Measurements from ENCODE around the gene TOR1B. TPM values are rescaled to one million over a fixed set of nuclear protein-coding genes. Genes with fewer than 3 reads are reported as not detected.

The TOR1B gene, protein sequence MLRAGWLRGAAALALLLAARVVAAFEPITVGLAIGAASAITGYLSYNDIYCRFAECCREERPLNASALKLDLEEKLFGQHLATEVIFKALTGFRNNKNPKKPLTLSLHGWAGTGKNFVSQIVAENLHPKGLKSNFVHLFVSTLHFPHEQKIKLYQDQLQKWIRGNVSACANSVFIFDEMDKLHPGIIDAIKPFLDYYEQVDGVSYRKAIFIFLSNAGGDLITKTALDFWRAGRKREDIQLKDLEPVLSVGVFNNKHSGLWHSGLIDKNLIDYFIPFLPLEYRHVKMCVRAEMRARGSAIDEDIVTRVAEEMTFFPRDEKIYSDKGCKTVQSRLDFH
- 10 to 100 TPM; 22.6 to 26.7 (median 23.9) TPM for total RNA-seq

DNA sequence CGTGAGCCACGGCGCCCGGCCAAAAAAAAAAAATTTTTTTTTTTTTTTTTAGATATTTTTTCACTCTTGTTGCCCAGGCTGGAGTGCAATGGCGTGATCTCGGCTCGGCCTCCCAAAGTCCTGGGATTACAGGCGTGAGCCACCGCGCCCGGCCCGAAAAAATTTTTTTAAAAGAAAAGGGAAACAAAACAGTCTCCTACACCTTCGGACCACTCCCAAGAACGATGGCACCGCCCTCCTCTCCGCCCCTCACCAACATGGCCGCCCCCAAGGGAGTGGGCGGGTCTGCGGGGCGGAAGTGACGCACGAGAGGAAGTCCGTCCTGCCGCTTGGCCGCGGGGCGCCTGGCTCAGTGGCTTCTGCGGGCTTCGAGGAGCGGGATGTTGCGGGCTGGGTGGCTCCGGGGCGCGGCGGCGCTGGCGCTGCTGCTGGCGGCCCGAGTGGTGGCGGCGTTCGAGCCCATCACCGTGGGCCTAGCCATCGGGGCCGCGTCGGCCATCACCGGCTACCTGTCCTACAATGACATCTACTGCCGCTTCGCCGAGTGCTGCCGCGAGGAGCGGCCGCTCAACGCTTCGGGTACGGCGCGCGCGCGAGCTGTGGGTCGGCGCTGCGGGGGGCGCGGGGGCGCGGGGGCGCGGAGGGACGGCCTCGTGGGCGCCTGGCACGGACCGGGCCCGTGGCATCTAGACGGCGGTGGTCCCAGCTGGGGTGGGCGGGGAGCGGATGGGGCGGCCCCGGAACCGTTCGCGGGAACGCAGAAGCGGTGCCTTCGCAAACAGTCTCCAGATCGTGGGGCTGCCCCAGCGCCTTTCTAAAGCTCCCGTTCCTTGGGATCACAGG lies at the start of gene TOR1B:
TOR1B (plus strand) TSS at position 352 of the 843 bp plus-strand sequence; CDS start at position 381, 29 bp downstream.
- intact Hi-C loops (cut with DNase I; ENCODE audit: low total_unique reads): no loop called here
- DNase-seq (ENCODE audit: low spot score in 2 of 2): peak; percentile 92 to 94
- Histone ChIP-seq H3K27ac (peak within 1 kb of the TSS; percentile 87), H3K9me3 (no peaks in the 10 kb centered on the region), H3K36me3 (no peaks in the 10 kb centered on the region), H3K4me3 (peak within 1 kb of the TSS; percentile 90 to 95 (median 92)), H3K4me1 (peaks cover 0 to 4% of the 10 kb centered on the region in 2 donors), H3K27me3 (no peaks in the 10 kb centered on the region)
- TF ChIP-seq POLR2A (IDR thresholded peaks at IDR 0.05): peak; percentile 31
- TF ChIP-seq, protein P1, sequence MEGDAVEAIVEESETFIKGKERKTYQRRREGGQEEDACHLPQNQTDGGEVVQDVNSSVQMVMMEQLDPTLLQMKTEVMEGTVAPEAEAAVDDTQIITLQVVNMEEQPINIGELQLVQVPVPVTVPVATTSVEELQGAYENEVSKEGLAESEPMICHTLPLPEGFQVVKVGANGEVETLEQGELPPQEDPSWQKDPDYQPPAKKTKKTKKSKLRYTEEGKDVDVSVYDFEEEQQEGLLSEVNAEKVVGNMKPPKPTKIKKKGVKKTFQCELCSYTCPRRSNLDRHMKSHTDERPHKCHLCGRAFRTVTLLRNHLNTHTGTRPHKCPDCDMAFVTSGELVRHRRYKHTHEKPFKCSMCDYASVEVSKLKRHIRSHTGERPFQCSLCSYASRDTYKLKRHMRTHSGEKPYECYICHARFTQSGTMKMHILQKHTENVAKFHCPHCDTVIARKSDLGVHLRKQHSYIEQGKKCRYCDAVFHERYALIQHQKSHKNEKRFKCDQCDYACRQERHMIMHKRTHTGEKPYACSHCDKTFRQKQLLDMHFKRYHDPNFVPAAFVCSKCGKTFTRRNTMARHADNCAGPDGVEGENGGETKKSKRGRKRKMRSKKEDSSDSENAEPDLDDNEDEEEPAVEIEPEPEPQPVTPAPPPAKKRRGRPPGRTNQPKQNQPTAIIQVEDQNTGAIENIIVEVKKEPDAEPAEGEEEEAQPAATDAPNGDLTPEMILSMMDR (IDR thresholded peaks at IDR 0.05): no peak
- peak; percentile 75 to 83 (median 81) for TF ChIP-seq POLR2AphosphoS5 (IDR thresholded peaks at IDR 0.05)

DNA sequence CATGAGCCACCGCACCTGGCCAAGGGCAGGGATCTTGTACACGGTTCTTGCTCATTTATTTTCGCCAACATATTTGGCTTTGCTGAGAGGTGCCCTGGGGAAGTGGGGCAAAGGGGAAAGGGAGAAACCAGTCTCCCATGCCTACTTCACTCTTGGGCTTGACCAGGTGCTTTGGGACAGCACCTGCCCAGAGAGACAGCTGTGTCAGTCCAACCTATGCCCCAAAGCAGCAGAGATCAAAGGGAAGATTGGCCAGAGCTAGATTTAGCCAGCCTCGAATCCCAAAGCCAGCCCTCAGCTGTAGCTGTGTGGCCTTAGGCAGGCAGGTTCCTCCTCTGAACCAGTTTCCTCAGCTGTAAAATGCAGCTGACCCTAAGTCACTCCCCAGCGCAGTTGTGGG lies 47.8 kb upstream of the TOR1B start:
- Histone ChIP-seq H3K9me3 (no peaks in the 10 kb centered on the region), H3K36me3 (no peaks in the 10 kb centered on the region)

DNA sequence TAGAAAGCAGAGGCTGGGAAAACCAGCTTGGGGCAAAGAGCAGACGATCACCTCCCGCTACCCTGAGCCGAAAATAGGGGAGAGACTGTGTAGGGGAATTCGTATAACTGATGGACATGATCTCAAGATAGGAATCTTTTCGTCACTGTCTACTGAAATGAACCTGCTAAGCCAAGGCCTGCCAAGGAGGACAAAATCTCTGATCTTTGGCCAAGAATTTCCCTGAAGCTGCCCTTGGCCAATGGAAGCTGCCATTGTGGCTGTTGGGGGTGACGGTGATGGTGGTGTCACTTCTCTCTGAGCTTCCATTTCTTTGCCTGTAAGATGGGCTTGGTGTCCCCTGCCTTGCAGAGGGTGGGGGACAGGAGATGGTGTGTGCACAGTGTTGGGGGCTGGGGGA lies 46.8 kb upstream of the TOR1B start:
- DNase-seq (ENCODE audit: low spot score in 2 of 2): no peak
- Histone ChIP-seq H3K9me3 (no peaks in the 10 kb centered on the region), H3K36me3 (no peaks in the 10 kb centered on the region), H3K27me3 (no peaks in the 10 kb centered on the region), H3K27ac (no peak overlapping the region), H3K4me3 (no peak overlapping the region), H3K4me1 (peaks cover 0 to 14% of the 10 kb centered on the region in 2 donors)
- intact Hi-C loops (cut with DNase I; ENCODE audit: low total_unique reads): no loop called here
- no peak for TF ChIP-seq POLR2AphosphoS5 (IDR thresholded peaks at IDR 0.05)
- TF ChIP-seq POLR2A (IDR thresholded peaks at IDR 0.05): no peak
- TF ChIP-seq, protein P1 (IDR thresholded peaks at IDR 0.05): no peak

More for the DNA sequence above, 47.8 kb upstream of the TOR1B start:
- no peak overlapping the region for H3K27ac ChIP-seq
- H3K4me1 ChIP-seq: peaks cover 0 to 13% of the 10 kb centered on the region in 2 donors
- no peak overlapping the region for H3K4me3 ChIP-seq
- intact Hi-C loops (cut with DNase I; ENCODE audit: low total_unique reads): no loop called here
- H3K27me3 ChIP-seq: no peaks in the 10 kb centered on the region
- DNase-seq (ENCODE audit: low spot score in 2 of 2): no peak
- no peak for TF ChIP-seq POLR2A (IDR thresholded peaks at IDR 0.05)
- TF ChIP-seq POLR2AphosphoS5 (IDR thresholded peaks at IDR 0.05): no peak
- TF ChIP-seq, protein P1 (IDR thresholded peaks at IDR 0.05): no peak

DNA sequence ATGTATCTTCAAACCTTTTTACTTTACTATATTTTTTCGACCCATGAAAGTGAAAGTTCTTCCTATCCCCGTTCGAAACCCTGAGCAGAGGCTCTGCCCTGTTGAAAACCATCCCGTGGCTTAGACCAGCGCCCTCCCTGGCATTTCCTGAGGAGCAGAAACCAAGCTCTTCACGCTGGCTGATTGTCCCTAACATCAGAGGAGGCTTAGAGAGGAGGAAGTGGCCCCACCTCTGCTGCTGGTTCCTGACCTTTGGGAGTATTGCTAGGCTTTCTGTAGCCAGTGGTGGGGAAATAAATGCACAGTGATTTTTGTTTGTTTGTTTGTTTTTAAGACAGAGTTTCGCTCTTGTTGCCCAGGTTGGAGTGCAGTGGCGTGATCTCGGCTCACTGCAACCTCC lies 45.9 kb upstream of the TOR1B start:
- H3K27ac ChIP-seq: no peak overlapping the region
- TF ChIP-seq, protein P1 (IDR thresholded peaks at IDR 0.05): no peak
- TF ChIP-seq POLR2A (IDR thresholded peaks at IDR 0.05) (no peak), POLR2AphosphoS5 (IDR thresholded peaks at IDR 0.05) (no peak)
- intact Hi-C loops (cut with DNase I; ENCODE audit: low total_unique reads): no loop called here
- DNase-seq (ENCODE audit: low spot score in 2 of 2): no peak
- H3K36me3 ChIP-seq: no peaks in the 10 kb centered on the region
- no peaks in the 10 kb centered on the region for H3K9me3 ChIP-seq
- H3K4me1 ChIP-seq: peaks cover 3 to 13% of the 10 kb centered on the region in 2 donors
- H3K4me3 ChIP-seq: no peak overlapping the region
- H3K27me3 ChIP-seq: no peaks in the 10 kb centered on the region

DNA sequence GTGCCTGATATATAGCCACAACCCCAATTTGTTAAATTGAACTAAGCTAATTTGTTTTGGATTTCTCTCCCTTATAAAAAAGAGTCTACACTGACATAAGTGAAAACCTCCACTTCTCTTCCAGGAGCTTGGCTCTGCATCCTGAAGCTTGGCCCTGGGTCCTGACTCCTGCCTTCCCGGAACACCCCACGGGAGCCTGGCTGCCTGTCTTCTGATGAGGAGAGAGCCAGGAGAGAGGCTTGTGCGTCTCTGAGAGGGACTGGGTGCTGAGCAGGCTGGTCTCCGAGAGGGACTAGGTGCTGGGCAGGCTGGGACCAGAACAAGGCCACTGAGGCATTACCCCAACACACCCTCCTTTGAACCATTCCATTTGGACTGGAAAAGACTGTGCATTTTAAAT lies 43.7 kb upstream of the TOR1B start:
- no peaks in the 10 kb centered on the region for H3K27me3 ChIP-seq
- H3K4me1 ChIP-seq: peaks cover 3 to 5% of the 10 kb centered on the region in 2 donors
- no peak overlapping the region for H3K4me3 ChIP-seq
- H3K9me3 ChIP-seq: no peaks in the 10 kb centered on the region
- peak overlapping the region; percentile 72 to 79 for H3K27ac ChIP-seq
- no peak for TF ChIP-seq POLR2A (IDR thresholded peaks at IDR 0.05)
- TF ChIP-seq POLR2AphosphoS5 (IDR thresholded peaks at IDR 0.05): no peak
- TF ChIP-seq, protein P1 (IDR thresholded peaks at IDR 0.05): no peak
- no peaks in the 10 kb centered on the region for H3K36me3 ChIP-seq
- intact Hi-C loops (cut with DNase I; ENCODE audit: low total_unique reads): no loop called here
- no peak for DNase-seq (ENCODE audit: low spot score in 2 of 2)

All from breast epithelium (tissue), 4 donors.